ENCODE data around the gene FAM222B.

Gene FAM222B

GRCh38 chr17:28734712-28735241 lies 107.8 kb downstream of the FAM222B start:
- in situ Hi-C loops (cut with HindIII; ENCODE audit: low sequenced_read_pairs): no loop called here

GRCh38 chr17:28733346-28733745 lies 109.2 kb downstream of the FAM222B start:
- in situ Hi-C loops (cut with HindIII; ENCODE audit: low sequenced_read_pairs): no loop called here

GRCh38 chr17:28729950-28730330 lies 112.7 kb downstream of the FAM222B start:
- in situ Hi-C loops (cut with HindIII; ENCODE audit: low sequenced_read_pairs): loop anchor here (5.0 to 10.0 kb wide), 3 partner anchors 65 to 227 kb away; partner anchors contain the start of genes DHRS13, SDF2 and SUPT6H

- in situ Hi-C loops (cut with HindIII; ENCODE audit: low sequenced_read_pairs): loop anchor here (5.0 to 10.0 kb wide), 3 partner anchors 64 to 229 kb away; partner anchors contain the start of genes DHRS13, SDF2 and SUPT6H
These were observed 114.0 kb downstream of the FAM222B start, which contains the start of gene NEK8 for GRCh38 chr17:28728364-28729200. Gene NEK8, plus strand, starts transcription at chr17:28728788. Its CDS starts 26 bp downstream, at chr17:28728814.

- in situ Hi-C loops (cut with HindIII; ENCODE audit: low sequenced_read_pairs): loop anchor here (5.0 to 10.0 kb wide), 3 partner anchors 62 to 230 kb away; partner anchors contain the start of genes DHRS13, SDF2 and SUPT6H
These were observed 115.7 kb downstream of the FAM222B start for GRCh38 chr17:28726627-28727491.

- in situ Hi-C loops (cut with HindIII; ENCODE audit: low sequenced_read_pairs): loop anchor here (5.0 to 10.0 kb wide), 3 partner anchors 61 to 231 kb away; partner anchors contain the start of genes DHRS13, SDF2 and SUPT6H
These were observed 116.4 kb downstream of the FAM222B start, which contains the start of gene TLCD1 for GRCh38 chr17:28726226-28726626. Gene TLCD1, minus strand, starts transcription at chr17:28726233. Its CDS starts 136 bp downstream, at chr17:28726097.

- in situ Hi-C loops (cut with HindIII; ENCODE audit: low sequenced_read_pairs): loop anchor here (5.0 to 10.0 kb wide), 3 partner anchors 61 to 232 kb away; partner anchors contain the start of genes DHRS13, SDF2 and SUPT6H
These were observed 116.8 kb downstream of the FAM222B start for GRCh38 chr17:28725660-28726225.

- in situ Hi-C loops (cut with HindIII; ENCODE audit: low sequenced_read_pairs): loop anchor here (5.0 to 10.0 kb wide), 3 partner anchors 60 to 232 kb away; partner anchors contain the start of genes DHRS13, SDF2 and SUPT6H
These were observed 117.4 kb downstream of the FAM222B start for GRCh38 chr17:28725166-28725659.

GRCh38 chr17:28724500-28725165 lies 118.0 kb downstream of the FAM222B start:
- in situ Hi-C loops (cut with HindIII; ENCODE audit: low sequenced_read_pairs): loop anchor here (5.0 to 10.0 kb wide), 4 partner anchors 38 to 233 kb away; partner anchors contain the start of genes DHRS13, SDF2 and SUPT6H

GRCh38 chr17:28723836-28724499 lies 118.6 kb downstream of the FAM222B start:
- in situ Hi-C loops (cut with HindIII; ENCODE audit: low sequenced_read_pairs): loop anchor here (5.0 to 10.0 kb wide), 3 partner anchors 38 to 181 kb away; partner anchors contain the start of genes DHRS13, SDF2 and SUPT6H

GRCh38 chr17:28723159-28723835 lies 119.3 kb downstream of the FAM222B start:
- in situ Hi-C loops (cut with HindIII; ENCODE audit: low sequenced_read_pairs): loop anchor here (5.0 to 10.0 kb wide), 3 partner anchors 39 to 182 kb away; partner anchors contain the start of genes DHRS13, SDF2 and SUPT6H

GRCh38 chr17:28722417-28723158 lies 120.0 kb downstream of the FAM222B start:
- in situ Hi-C loops (cut with HindIII; ENCODE audit: low sequenced_read_pairs): loop anchor here (5.0 to 10.0 kb wide), 3 partner anchors 40 to 182 kb away; partner anchors contain the start of genes DHRS13, SDF2 and SUPT6H

GRCh38 chr17:28720997-28721329 lies 121.6 kb downstream of the FAM222B start:
- in situ Hi-C loops (cut with HindIII; ENCODE audit: low sequenced_read_pairs): loop anchor here (5.0 to 10.0 kb wide), 3 partner anchors 41 to 184 kb away; partner anchors contain the start of genes DHRS13, SDF2 and SUPT6H

GRCh38 chr17:28720247-28720996 lies 122.2 kb downstream of the FAM222B start:
- in situ Hi-C loops (cut with HindIII; ENCODE audit: low sequenced_read_pairs): loop anchor here (5.0 to 10.0 kb wide), 3 partner anchors 42 to 184 kb away; partner anchors contain the start of genes DHRS13, SDF2 and SUPT6H

GRCh38 chr17:28719021-28719433 lies 123.6 kb downstream of the FAM222B start:
- in situ Hi-C loops (cut with HindIII; ENCODE audit: low sequenced_read_pairs): no loop called here

GRCh38 chr17:28718333-28719020 lies 124.1 kb downstream of the FAM222B start:
- in situ Hi-C loops (cut with HindIII; ENCODE audit: low sequenced_read_pairs): no loop called here
